Keratinocyte (primary cell): ENCODE measurements around the gene TENT5A. TPM values are rescaled to one million over a fixed set of nuclear protein-coding genes. Genes with fewer than 3 reads are reported as not detected.

Source experiments
- DNase-seq: peaks from one replicate; pipeline ENCODE4 v3.0.0-alpha.2; 2011; ENCODE audit warnings: low read depth, missing footprints, low spot score
- FAIRE-seq: peaks from 2 replicates; lab custom pipeline; 2011; peaks lifted over from hg19 to GRCh38; lab: Jason Lieb, UNC
- H2AFZ ChIP-seq: 2 replicates; pipeline ENCODE4 v1.6.0; 2012; ENCODE audit warnings: low read length, control low read depth, inconsistent platforms; ENCODE audit not compliant: control insufficient read depth
- H3K27ac ChIP-seq: 2 replicates; pipeline ENCODE4 v1.5.1; 2011; ENCODE audit warnings: low read length; ENCODE audit not compliant: control insufficient read depth, insufficient read depth
- H3K27me3 ChIP-seq: 3 replicates; pipeline ENCODE4 v1.6.0; 2011; ENCODE audit warnings: low read length; ENCODE audit not compliant: control insufficient read depth, insufficient read depth; ENCODE audit errors: extremely low read depth
- H3K36me3 ChIP-seq, 2 experiments: 2 replicates in 1 of 2; 3 replicates in 1 of 2; pipeline ENCODE4 v1.5.1; 2011; ENCODE audit warnings: low read length in 2 of 2, mild to moderate bottlenecking in 1 of 2; ENCODE audit not compliant: control insufficient read depth in 2 of 2, insufficient read depth in 2 of 2; ENCODE audit errors: extremely low read depth in 1 of 2
- H3K4me1 ChIP-seq: 3 replicates; pipeline ENCODE4 v1.5.1; 2011; ENCODE audit warnings: low read length; ENCODE audit not compliant: control insufficient read depth, insufficient read depth; ENCODE audit errors: extremely low read depth
- H3K4me2 ChIP-seq: 3 replicates; pipeline ENCODE4 v1.6.0; 2011; ENCODE audit warnings: low read depth, low read length; ENCODE audit not compliant: control insufficient read depth, insufficient read depth; ENCODE audit errors: extremely low read depth
- H3K4me3 ChIP-seq, 3 experiments: fragments of 200-600 bp in 1 of 3; sonication (generic) in 1 of 3; 2 replicates in 2 of 3; 3 replicates in 1 of 3; pipeline ENCODE4 v1.5.1; 2011 to 2016; ENCODE audit warnings: low read length in 3 of 3, mild to moderate bottlenecking in 3 of 3, control low read depth in 2 of 3, inconsistent platforms in 1 of 3, low read depth in 1 of 3, mixed read lengths in 1 of 3, mixed run types in 1 of 3, moderate library complexity in 1 of 3; ENCODE audit not compliant: control insufficient read depth in 2 of 3, insufficient read depth in 2 of 3; ENCODE audit errors: extremely low read depth in 1 of 3
- H3K79me2 ChIP-seq: 2 replicates; pipeline ENCODE4 v1.6.0; 2012; ENCODE audit warnings: low read length; ENCODE audit not compliant: control insufficient read depth, insufficient read depth
- H3K9ac ChIP-seq: 3 replicates; pipeline ENCODE4 v1.6.0; 2011; ENCODE audit warnings: low read length; ENCODE audit not compliant: control insufficient read depth, insufficient read depth; ENCODE audit errors: extremely low read depth
- H3K9me1 ChIP-seq: 3 replicates; pipeline ENCODE4 v1.6.0; 2011; ENCODE audit warnings: low read length; ENCODE audit not compliant: control insufficient read depth, insufficient read depth; ENCODE audit errors: extremely low read depth
- H3K9me3 ChIP-seq: 2 replicates; pipeline ENCODE4 v1.5.1; 2012; ENCODE audit warnings: low read depth, low read length; ENCODE audit not compliant: control insufficient read depth
- H4K20me1 ChIP-seq: 3 replicates; pipeline ENCODE4 v1.6.0; 2011; ENCODE audit warnings: low read length; ENCODE audit not compliant: control insufficient read depth, insufficient read depth; ENCODE audit errors: extremely low read depth
- EZH2 ChIP-seq: IDR thresholded peaks from one replicate; pipeline ENCODE4 v1.6.1; 2012; ENCODE audit warnings: inconsistent platforms, mild to moderate bottlenecking, low read length, moderate library complexity
- dilution Hi-C: fragments of 300-500 bp; cut with MboI; formaldehyde crosslinking; loops from one replicate; pipeline ENCODE4 v1.7.0; 2020; ENCODE audit warnings: low sequenced_read_pairs; ENCODE audit not compliant: extremely low pct_ligation_motif_present
- polyA plus RNA-seq, 5 experiments: library from polyadenylated mRNA; depleted of rRNA in 3 of 5; stranded (reverse) in 3 of 5; stranded (forward) in 1 of 5; unstranded in 1 of 5; fragments of >200 nt; gene quantifications; 1 replicate in 1 of 5; 2 replicates in 3 of 5; 3 replicates in 1 of 5; pipeline versions ENCODE4 v1.2.1 to v1.2.3, GENCODE V29; 2011 to 2012; ENCODE audit warnings: missing spikeins in 2 of 5, low read depth in 1 of 5, low replicate concordance in 1 of 5
- small RNA-seq, 3 experiments: library from RNA; depleted of rRNA; stranded (forward); fragments of <200 nt; gene quantifications; one replicate each; pipeline ENCODE3, GENCODE V24; 2012; ENCODE audit warnings: low read depth in 3 of 3, low replicate concordance in 1 of 3; ENCODE audit not compliant: insufficient read length in 3 of 3
- TF ChIP-seq, protein P1 (sequence below), 3 experiments: IDR thresholded peaks in 1 of 3; conservative IDR thresholded peaks in 1 of 3; optimal IDR thresholded peaks in 1 of 3; 2 replicates in 2 of 3; 3 replicates in 1 of 3; pipeline versions ENCODE3 to v1.5.1; 2011; ENCODE audit warnings: low read length in 3 of 3, mild to moderate bottlenecking in 3 of 3, moderate library complexity in 2 of 3, control low read depth in 1 of 3, inconsistent platforms in 1 of 3; ENCODE audit not compliant: insufficient read depth in 2 of 3; ENCODE audit errors: extremely low read depth in 1 of 3

TENT5A gene
- polyA plus RNA-seq, 1 donor (not counting 4 experiments of a cell fraction or from before 2014, with no cell fraction given) = 1.6 TPM

DNA sequence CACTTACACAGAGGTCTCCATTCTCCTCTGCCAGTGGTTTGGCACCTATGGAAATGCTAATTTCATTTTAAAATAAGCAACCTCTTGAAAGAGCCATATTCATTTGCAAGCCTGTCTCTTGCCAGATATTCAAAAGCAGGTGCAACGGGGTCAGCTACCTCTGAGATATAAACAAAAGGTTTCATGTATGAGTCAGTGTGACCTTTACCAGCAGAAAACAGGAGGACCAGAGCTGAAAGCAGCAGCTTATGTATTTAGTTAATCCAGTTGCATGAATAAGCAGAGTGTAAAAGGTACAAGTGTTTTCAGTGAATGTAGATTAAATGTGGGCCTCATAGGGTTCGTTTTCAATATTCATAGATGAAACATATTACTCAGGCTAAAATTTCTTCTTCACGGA lies 56.0 kb downstream of the TENT5A start:
- Histone ChIP-seq H3K4me3 (no peak overlapping the region), H3K9me3 (no peaks in the 10 kb centered on the region), H3K27ac (no peak overlapping the region), H4K20me1 (no peaks in the 10 kb centered on the region), H2AFZ (no peak overlapping the region), H3K9ac (no peak overlapping the region), H3K36me3 (no peaks in the 10 kb centered on the region), H3K27me3 (no peaks in the 10 kb centered on the region), H3K4me2 (no peak overlapping the region), H3K79me2 (no peaks in the 10 kb centered on the region), H3K4me1 (no peaks in the 10 kb centered on the region), H3K9me1 (no peaks in the 10 kb centered on the region)
- DNase-seq (no peak), FAIRE-seq (no peak)
- dilution Hi-C loops = no loop called here
- TF ChIP-seq, protein P1, sequence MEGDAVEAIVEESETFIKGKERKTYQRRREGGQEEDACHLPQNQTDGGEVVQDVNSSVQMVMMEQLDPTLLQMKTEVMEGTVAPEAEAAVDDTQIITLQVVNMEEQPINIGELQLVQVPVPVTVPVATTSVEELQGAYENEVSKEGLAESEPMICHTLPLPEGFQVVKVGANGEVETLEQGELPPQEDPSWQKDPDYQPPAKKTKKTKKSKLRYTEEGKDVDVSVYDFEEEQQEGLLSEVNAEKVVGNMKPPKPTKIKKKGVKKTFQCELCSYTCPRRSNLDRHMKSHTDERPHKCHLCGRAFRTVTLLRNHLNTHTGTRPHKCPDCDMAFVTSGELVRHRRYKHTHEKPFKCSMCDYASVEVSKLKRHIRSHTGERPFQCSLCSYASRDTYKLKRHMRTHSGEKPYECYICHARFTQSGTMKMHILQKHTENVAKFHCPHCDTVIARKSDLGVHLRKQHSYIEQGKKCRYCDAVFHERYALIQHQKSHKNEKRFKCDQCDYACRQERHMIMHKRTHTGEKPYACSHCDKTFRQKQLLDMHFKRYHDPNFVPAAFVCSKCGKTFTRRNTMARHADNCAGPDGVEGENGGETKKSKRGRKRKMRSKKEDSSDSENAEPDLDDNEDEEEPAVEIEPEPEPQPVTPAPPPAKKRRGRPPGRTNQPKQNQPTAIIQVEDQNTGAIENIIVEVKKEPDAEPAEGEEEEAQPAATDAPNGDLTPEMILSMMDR (optimal IDR thresholded peaks at IDR 0.05 in 1 of 3, IDR thresholded peaks at IDR 0.05 in 1 of 3, conservative IDR thresholded peaks at IDR 0.05 in 1 of 3; ENCODE audit: extremely low read depth in 1 of 3, insufficient read depth in 2 of 3, low read length in 3 of 3) = no peak
- TF ChIP-seq EZH2 = no peak

Small RNAs within 50 kb of the gene (small RNA-seq; reads per million reads assigned to genes)
- gene AL078599.1 (0 reads per million in 3 experiments), gene RF00156 (0 reads per million in 3 experiments)
